ENCODE data around the gene ADAMTS8.

Gene ADAMTS8

GRCh38 chr11:130452176-130452575 lies 23.8 kb upstream of the ADAMTS8 start:
- TF ChIP-seq, protein P1, sequence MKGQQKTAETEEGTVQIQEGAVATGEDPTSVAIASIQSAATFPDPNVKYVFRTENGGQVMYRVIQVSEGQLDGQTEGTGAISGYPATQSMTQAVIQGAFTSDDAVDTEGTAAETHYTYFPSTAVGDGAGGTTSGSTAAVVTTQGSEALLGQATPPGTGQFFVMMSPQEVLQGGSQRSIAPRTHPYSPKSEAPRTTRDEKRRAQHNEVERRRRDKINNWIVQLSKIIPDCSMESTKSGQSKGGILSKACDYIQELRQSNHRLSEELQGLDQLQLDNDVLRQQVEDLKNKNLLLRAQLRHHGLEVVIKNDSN (IDR thresholded peaks at IDR 0.05): no peak
- TF ChIP-seq TEAD4 (IDR thresholded peaks at IDR 0.05) (no peak), ZBTB7A (IDR thresholded peaks at IDR 0.05; ENCODE audit: low read depth) (no peak), NFIC (IDR thresholded peaks at IDR 0.05) (no peak), TCF12 (IDR thresholded peaks at IDR 0.05; ENCODE audit: low read depth) (no peak), CREB1 (IDR thresholded peaks at IDR 0.05; ENCODE audit: low read depth) (no peak), FOXM1 (IDR thresholded peaks at IDR 0.05; ENCODE audit: borderline replicate concordance, low read depth) (no peak), REST (IDR thresholded peaks at IDR 0.05; ENCODE audit: low read depth) (no peak), CEBPB (IDR thresholded peaks at IDR 0.05) (no peak), YY1 (IDR thresholded peaks at IDR 0.05; ENCODE audit: low read depth) (no peak)
- TF ChIP-seq, protein P2, sequence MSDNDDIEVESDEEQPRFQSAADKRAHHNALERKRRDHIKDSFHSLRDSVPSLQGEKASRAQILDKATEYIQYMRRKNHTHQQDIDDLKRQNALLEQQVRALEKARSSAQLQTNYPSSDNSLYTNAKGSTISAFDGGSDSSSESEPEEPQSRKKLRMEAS (IDR thresholded peaks at IDR 0.05): no peak

GRCh38 chr11:130451231-130452019 lies 23.0 kb upstream of the ADAMTS8 start:
- TF ChIP-seq ZBTB7A (IDR thresholded peaks at IDR 0.05; ENCODE audit: low read depth) (no peak), FOXM1 (IDR thresholded peaks at IDR 0.05; ENCODE audit: borderline replicate concordance, low read depth) (no peak), REST (IDR thresholded peaks at IDR 0.05; ENCODE audit: low read depth) (no peak), TAF1 (IDR thresholded peaks at IDR 0.05; ENCODE audit: low read depth) (no peak), TCF12 (IDR thresholded peaks at IDR 0.05; ENCODE audit: low read depth) (no peak), RAD21 (IDR thresholded peaks at IDR 0.05; ENCODE audit: low read depth) (no peak), TEAD4 (IDR thresholded peaks at IDR 0.05) (no peak), EGR1 (IDR thresholded peaks at IDR 0.05) (no peak), CREB1 (IDR thresholded peaks at IDR 0.05; ENCODE audit: low read depth) (no peak), NFIC (IDR thresholded peaks at IDR 0.05) (no peak), EP300 (IDR thresholded peaks at IDR 0.05; ENCODE audit: borderline replicate concordance) (no peak), YY1 (IDR thresholded peaks at IDR 0.05; ENCODE audit: low read depth) (no peak), CEBPB (IDR thresholded peaks at IDR 0.05) (no peak)
- TF ChIP-seq, protein P1 (IDR thresholded peaks at IDR 0.05): no peak
- TF ChIP-seq, protein P2 (IDR thresholded peaks at IDR 0.05): no peak

- TF ChIP-seq, protein P2 (IDR thresholded peaks at IDR 0.05): no peak
- TF ChIP-seq NFIC (IDR thresholded peaks at IDR 0.05) (no peak), CEBPB (IDR thresholded peaks at IDR 0.05) (no peak), TCF12 (IDR thresholded peaks at IDR 0.05; ENCODE audit: low read depth) (no peak), ZBTB7A (IDR thresholded peaks at IDR 0.05; ENCODE audit: low read depth) (no peak), REST (IDR thresholded peaks at IDR 0.05; ENCODE audit: low read depth) (no peak), FOXM1 (IDR thresholded peaks at IDR 0.05; ENCODE audit: borderline replicate concordance, low read depth) (no peak), RAD21 (IDR thresholded peaks at IDR 0.05; ENCODE audit: low read depth) (no peak), YY1 (IDR thresholded peaks at IDR 0.05; ENCODE audit: low read depth) (no peak), EP300 (IDR thresholded peaks at IDR 0.05; ENCODE audit: borderline replicate concordance) (no peak), TAF1 (IDR thresholded peaks at IDR 0.05; ENCODE audit: low read depth) (no peak), CREB1 (IDR thresholded peaks at IDR 0.05; ENCODE audit: low read depth) (no peak), EGR1 (IDR thresholded peaks at IDR 0.05) (no peak), TEAD4 (IDR thresholded peaks at IDR 0.05) (no peak)
- TF ChIP-seq, protein P1 (IDR thresholded peaks at IDR 0.05): no peak
Measured at GRCh38 chr11:130449996-130450769, 21.8 kb upstream of the ADAMTS8 start.

All from Ishikawa (cell line).